ENCODE data around the gene ADRA1B.

Gene ADRA1B

GRCh38 chr5:159943326-159943725 lies 27.0 kb downstream of the ADRA1B start:
- Histone ChIP-seq H3K4me3 (ENCODE audit: low read length) (no peak overlapping the region), H3K27me3 (ENCODE audit: control insufficient read depth, insufficient read depth, low read length) (no peaks in the 10 kb centered on the region), H3K36me3 (ENCODE audit: control insufficient read depth, insufficient read depth, low read length) (no peaks in the 10 kb centered on the region), H3K4me1 (ENCODE audit: control insufficient read depth, insufficient read depth, low read length) (no peaks in the 10 kb centered on the region), H3K9ac (ENCODE audit: low read length) (no peak overlapping the region), H3K9me3 (ENCODE audit: control insufficient read depth, low read length) (no peaks in the 10 kb centered on the region)

DNA sequence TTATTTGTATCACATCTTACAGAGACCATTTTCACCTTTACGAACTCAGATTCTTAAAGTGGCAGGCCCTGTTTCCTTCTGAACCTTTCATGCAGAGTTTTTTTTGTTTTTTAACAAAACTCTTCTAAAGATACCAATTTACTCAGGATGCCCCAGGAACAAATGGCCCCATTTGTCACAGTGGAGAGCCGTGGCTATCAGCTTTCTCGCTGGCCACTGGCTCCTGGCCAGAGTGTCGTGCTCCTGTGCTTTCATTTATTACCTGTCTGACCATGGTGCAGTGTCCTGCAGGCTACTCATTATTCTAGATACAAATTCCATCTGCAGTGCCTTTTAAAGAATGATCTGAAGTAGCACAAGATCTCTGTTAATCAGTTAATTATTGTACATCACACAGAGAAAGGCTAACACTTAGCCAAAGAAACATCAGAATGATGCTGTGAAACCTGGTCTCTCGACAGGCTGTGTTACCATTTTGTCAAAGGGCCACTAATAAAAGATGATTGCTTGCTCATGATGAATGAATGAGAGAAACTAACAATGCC lies 27.8 kb downstream of the ADRA1B start:
- no peaks in the 10 kb centered on the region for H3K36me3 ChIP-seq (ENCODE audit: control insufficient read depth, insufficient read depth, low read length)
- no peaks in the 10 kb centered on the region for H3K27me3 ChIP-seq (ENCODE audit: control insufficient read depth, insufficient read depth, low read length)

GRCh38 chr5:159945359-159945758 lies 29.1 kb downstream of the ADRA1B start:
- no peaks in the 10 kb centered on the region for H3K27me3 ChIP-seq (ENCODE audit: control insufficient read depth, insufficient read depth, low read length)
- no peak overlapping the region for H3K9ac ChIP-seq (ENCODE audit: low read length)
- H3K36me3 ChIP-seq (ENCODE audit: control insufficient read depth, insufficient read depth, low read length) = no peaks in the 10 kb centered on the region
- H3K4me3 ChIP-seq (ENCODE audit: low read length) = no peak overlapping the region
- H3K4me1 ChIP-seq (ENCODE audit: control insufficient read depth, insufficient read depth, low read length) = no peaks in the 10 kb centered on the region
- H3K9me3 ChIP-seq (ENCODE audit: control insufficient read depth, low read length) = no peaks in the 10 kb centered on the region

More for the DNA sequence above, 27.8 kb downstream of the ADRA1B start:
- no peaks in the 10 kb centered on the region for H3K9me3 ChIP-seq (ENCODE audit: control insufficient read depth, low read length)
- no peaks in the 10 kb centered on the region for H3K4me1 ChIP-seq (ENCODE audit: control insufficient read depth, insufficient read depth, low read length)
- H3K4me3 ChIP-seq (ENCODE audit: low read length) = no peak overlapping the region
- no peak overlapping the region for H3K9ac ChIP-seq (ENCODE audit: low read length)

- Histone ChIP-seq H3K9ac (ENCODE audit: low read length) (no peak overlapping the region), H3K4me3 (ENCODE audit: low read length) (no peak overlapping the region), H3K36me3 (ENCODE audit: control insufficient read depth, insufficient read depth, low read length) (no peaks in the 10 kb centered on the region), H3K9me3 (ENCODE audit: control insufficient read depth, low read length) (no peaks in the 10 kb centered on the region), H3K4me1 (ENCODE audit: control insufficient read depth, insufficient read depth, low read length) (no peaks in the 10 kb centered on the region), H3K27me3 (ENCODE audit: control insufficient read depth, insufficient read depth, low read length) (no peaks in the 10 kb centered on the region)
These were observed 31.6 kb downstream of the ADRA1B start for GRCh38 chr5:159947708-159948358.

- Histone ChIP-seq H3K4me3 (ENCODE audit: low read length) (no peak overlapping the region), H3K4me1 (ENCODE audit: control insufficient read depth, insufficient read depth, low read length) (no peaks in the 10 kb centered on the region), H3K9me3 (ENCODE audit: control insufficient read depth, low read length) (no peaks in the 10 kb centered on the region), H3K27me3 (ENCODE audit: control insufficient read depth, insufficient read depth, low read length) (no peaks in the 10 kb centered on the region), H3K9ac (ENCODE audit: low read length) (no peak overlapping the region), H3K36me3 (ENCODE audit: control insufficient read depth, insufficient read depth, low read length) (no peaks in the 10 kb centered on the region)
These were observed 35.1 kb downstream of the ADRA1B start for GRCh38 chr5:159951387-159951786.

GRCh38 chr5:159951834-159952233 lies 35.6 kb downstream of the ADRA1B start:
- Histone ChIP-seq H3K9ac (ENCODE audit: low read length) (no peak overlapping the region), H3K4me1 (ENCODE audit: control insufficient read depth, insufficient read depth, low read length) (no peaks in the 10 kb centered on the region), H3K36me3 (ENCODE audit: control insufficient read depth, insufficient read depth, low read length) (no peaks in the 10 kb centered on the region), H3K4me3 (ENCODE audit: low read length) (no peak overlapping the region), H3K27me3 (ENCODE audit: control insufficient read depth, insufficient read depth, low read length) (no peaks in the 10 kb centered on the region), H3K9me3 (ENCODE audit: control insufficient read depth, low read length) (no peaks in the 10 kb centered on the region)

GRCh38 chr5:159953609-159954008 lies 37.3 kb downstream of the ADRA1B start:
- Histone ChIP-seq H3K9ac (ENCODE audit: low read length) (no peak overlapping the region), H3K9me3 (ENCODE audit: control insufficient read depth, low read length) (no peaks in the 10 kb centered on the region), H3K4me1 (ENCODE audit: control insufficient read depth, insufficient read depth, low read length) (no peaks in the 10 kb centered on the region), H3K27me3 (ENCODE audit: control insufficient read depth, insufficient read depth, low read length) (no peaks in the 10 kb centered on the region), H3K4me3 (ENCODE audit: low read length) (no peak overlapping the region), H3K36me3 (ENCODE audit: control insufficient read depth, insufficient read depth, low read length) (no peaks in the 10 kb centered on the region)

DNA sequence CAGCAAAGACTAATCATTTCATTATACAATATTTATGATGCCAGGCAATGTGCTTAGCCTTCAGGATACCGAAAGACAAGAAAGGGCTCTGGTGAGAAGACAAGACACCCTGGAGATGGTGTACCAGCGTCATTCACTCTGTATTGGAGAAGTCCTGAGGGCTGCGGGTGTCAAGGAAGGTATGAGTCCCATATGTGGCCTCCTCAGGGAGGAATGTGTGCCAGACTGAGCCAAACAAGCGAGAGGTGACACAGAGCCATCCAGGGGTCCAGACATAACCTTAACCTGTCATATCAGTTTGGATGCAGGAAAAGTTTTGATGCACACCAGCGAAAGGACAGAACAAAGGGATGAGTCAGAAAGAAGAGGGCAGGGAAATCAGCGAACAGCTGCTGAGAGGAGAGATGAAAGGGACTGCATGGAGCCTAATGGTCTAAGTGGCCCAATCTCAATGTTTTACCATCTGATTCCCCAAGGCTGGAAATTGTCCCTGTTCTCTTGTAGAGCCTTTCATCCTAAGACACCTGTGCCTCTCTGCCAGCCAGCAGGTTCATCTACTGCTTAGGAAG lies 38.9 kb downstream of the ADRA1B start:
- Histone ChIP-seq H3K9me3 (ENCODE audit: control insufficient read depth, low read length) (no peaks in the 10 kb centered on the region), H3K4me1 (ENCODE audit: control insufficient read depth, insufficient read depth, low read length) (no peaks in the 10 kb centered on the region), H3K27me3 (ENCODE audit: control insufficient read depth, insufficient read depth, low read length) (no peaks in the 10 kb centered on the region), H3K36me3 (ENCODE audit: control insufficient read depth, insufficient read depth, low read length) (no peaks in the 10 kb centered on the region), H3K9ac (ENCODE audit: low read length) (no peak overlapping the region), H3K4me3 (ENCODE audit: low read length) (no peak overlapping the region)

DNA sequence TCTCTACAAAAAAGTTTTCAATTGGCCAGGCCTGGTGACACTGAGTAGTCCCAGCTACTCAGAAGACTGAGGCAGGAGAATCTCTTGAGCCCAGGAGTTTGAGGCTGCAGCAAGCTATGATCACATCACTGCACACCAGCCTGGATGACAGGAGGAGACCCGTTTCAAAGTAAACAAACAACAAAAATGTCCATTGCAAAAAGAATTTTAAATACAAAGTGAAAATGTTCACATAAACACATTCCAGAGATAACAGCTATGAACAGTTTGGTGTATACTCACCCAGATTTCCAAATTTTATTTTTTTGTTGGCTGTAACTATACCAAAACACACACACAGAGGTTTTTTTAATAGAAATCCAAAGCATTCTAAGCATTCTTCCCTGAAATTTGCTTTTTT lies 39.8 kb downstream of the ADRA1B start:
- no peaks in the 10 kb centered on the region for H3K36me3 ChIP-seq (ENCODE audit: control insufficient read depth, insufficient read depth, low read length)
- H3K9me3 ChIP-seq (ENCODE audit: control insufficient read depth, low read length) = no peaks in the 10 kb centered on the region
- H3K9ac ChIP-seq (ENCODE audit: low read length) = no peak overlapping the region
- H3K4me3 ChIP-seq (ENCODE audit: low read length) = no peak overlapping the region
- no peaks in the 10 kb centered on the region for H3K4me1 ChIP-seq (ENCODE audit: control insufficient read depth, insufficient read depth, low read length)
- no peaks in the 10 kb centered on the region for H3K27me3 ChIP-seq (ENCODE audit: control insufficient read depth, insufficient read depth, low read length)

- no peak overlapping the region for H3K9ac ChIP-seq (ENCODE audit: low read length)
- H3K4me3 ChIP-seq (ENCODE audit: low read length) = no peak overlapping the region
- H3K4me1 ChIP-seq (ENCODE audit: control insufficient read depth, insufficient read depth, low read length) = no peaks in the 10 kb centered on the region
- peaks cover 4% of the 10 kb centered on the region for H3K27me3 ChIP-seq (ENCODE audit: control insufficient read depth, insufficient read depth, low read length)
- no peaks in the 10 kb centered on the region for H3K36me3 ChIP-seq (ENCODE audit: control insufficient read depth, insufficient read depth, low read length)
- H3K9me3 ChIP-seq (ENCODE audit: control insufficient read depth, low read length) = no peaks in the 10 kb centered on the region
These were observed 45.2 kb downstream of the ADRA1B start for GRCh38 chr5:159961176-159962160.

GRCh38 chr5:159962214-159962613 lies 45.9 kb downstream of the ADRA1B start:
- Histone ChIP-seq H3K9me3 (ENCODE audit: control insufficient read depth, low read length) (no peaks in the 10 kb centered on the region), H3K27me3 (ENCODE audit: control insufficient read depth, insufficient read depth, low read length) (peaks cover 4% of the 10 kb centered on the region), H3K4me1 (ENCODE audit: control insufficient read depth, insufficient read depth, low read length) (no peaks in the 10 kb centered on the region), H3K4me3 (ENCODE audit: low read length) (no peak overlapping the region), H3K9ac (ENCODE audit: low read length) (no peak overlapping the region), H3K36me3 (ENCODE audit: control insufficient read depth, insufficient read depth, low read length) (no peaks in the 10 kb centered on the region)

DNA sequence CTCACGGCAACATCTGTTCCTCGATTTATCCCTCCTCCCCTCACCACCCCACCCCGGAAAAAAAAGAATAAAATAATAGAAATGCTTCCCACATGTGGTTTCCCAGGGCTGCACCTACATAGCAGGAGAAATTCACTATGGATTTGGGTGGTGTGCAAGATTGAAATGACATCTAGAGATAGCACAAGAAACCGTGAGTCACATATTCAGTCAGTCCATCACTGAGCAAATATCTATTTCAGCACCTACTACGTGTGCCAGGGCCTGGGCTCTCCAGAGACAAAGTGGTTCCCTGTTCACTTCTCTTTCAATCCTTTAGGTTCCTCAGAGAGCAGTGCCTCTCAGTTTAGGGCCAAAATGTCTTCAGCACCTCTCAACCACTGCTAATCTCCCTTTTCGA lies 47.7 kb downstream of the ADRA1B start:
- Histone ChIP-seq H3K27me3 (ENCODE audit: control insufficient read depth, insufficient read depth, low read length) (peaks cover 4% of the 10 kb centered on the region), H3K36me3 (ENCODE audit: control insufficient read depth, insufficient read depth, low read length) (no peaks in the 10 kb centered on the region), H3K9ac (ENCODE audit: low read length) (no peak overlapping the region), H3K4me3 (ENCODE audit: low read length) (no peak overlapping the region), H3K4me1 (ENCODE audit: control insufficient read depth, insufficient read depth, low read length) (no peaks in the 10 kb centered on the region), H3K9me3 (ENCODE audit: control insufficient read depth, low read length) (no peaks in the 10 kb centered on the region)

Data from mucosa of stomach (tissue), 1 donor.